GM23338 (cell line): ENCODE results near the gene NR2E3. TPM values are rescaled to one million over a fixed set of nuclear protein-coding genes. Genes with fewer than 3 reads are reported as not detected.

ENCODE experiments used
- ATAC-seq: fragments of 200-7000 bp; cut with Tn5 transposase; 3 replicates; pipeline ENCODE4 v1.9.1; 2020
- DNase-seq: peaks from one replicate; pipeline ENCODE4 v3.0.0-alpha.2; 2015; ENCODE audit warnings: low spot score
- H2AFZ ChIP-seq: fragments of 200-600 bp; sonication (generic); 2 replicates; pipeline ENCODE4 v1.8.0; 2016; ENCODE audit warnings: antibody characterized with exemption, mild to moderate bottlenecking, moderate library complexity
- H3F3A ChIP-seq: fragments of 200-600 bp; sonication (generic); replicated peaks from 2 replicates; pipeline ENCODE4 v1.8.0; 2017; ENCODE audit warnings: antibody characterized with exemption, mixed run types, low read depth
- H3K27ac ChIP-seq: fragments of 200-600 bp; sonication (generic); 2 replicates; pipeline ENCODE4 v1.6.1; 2016; ENCODE audit warnings: low read depth
- H3K27me3 ChIP-seq: fragments of 200-600 bp; sonication (generic); 2 replicates; pipeline ENCODE4 v1.8.0; 2016; ENCODE audit warnings: mild to moderate bottlenecking, mixed run types, moderate library complexity; ENCODE audit not compliant: insufficient read depth
- H3K36me3 ChIP-seq: fragments of 200-600 bp; sonication (generic); 2 replicates; pipeline ENCODE4 v1.8.0; 2016; ENCODE audit warnings: mild to moderate bottlenecking; ENCODE audit not compliant: insufficient read depth
- H3K4me1 ChIP-seq: fragments of 200-600 bp; sonication (generic); 2 replicates; pipeline ENCODE4 v1.8.0; 2016; ENCODE audit warnings: mild to moderate bottlenecking, moderate library complexity; ENCODE audit not compliant: insufficient read depth
- H3K4me2 ChIP-seq: fragments of 200-600 bp; sonication (generic); 2 replicates; pipeline ENCODE4 v1.7.1; 2017; ENCODE audit warnings: mixed run types
- H3K4me3 ChIP-seq: fragments of 200-600 bp; sonication (generic); 2 replicates; pipeline ENCODE4 v1.6.1; 2016; ENCODE audit warnings: mixed run types
- H3K79me2 ChIP-seq: fragments of 200-600 bp; sonication (generic); replicated peaks from 2 replicates; pipeline ENCODE4 v1.8.0; 2017; ENCODE audit warnings: mild to moderate bottlenecking; ENCODE audit not compliant: insufficient read depth
- H3K9me2 ChIP-seq: fragments of 200-600 bp; sonication (generic); 2 replicates; pipeline ENCODE4 v1.8.0; 2017; ENCODE audit not compliant: insufficient read depth
- H4K20me1 ChIP-seq: fragments of 200-600 bp; sonication (generic); replicated peaks from 2 replicates; pipeline ENCODE4 v1.8.0; 2017; ENCODE audit warnings: mild to moderate bottlenecking; ENCODE audit not compliant: insufficient read depth
- H3K27ac Mint-ChIP-seq: 2 replicates; pipeline ENCODE4 v1.8.0; 2020; ENCODE audit warnings: inconsistent platforms, mild to moderate bottlenecking, moderate library complexity, mixed read lengths
- H3K27me3 Mint-ChIP-seq: 3 replicates; pipeline ENCODE4 v1.8.0; 2022; ENCODE audit warnings: low read depth, mild to moderate bottlenecking, moderate library complexity, mixed read lengths, inconsistent platforms; ENCODE audit not compliant: insufficient read depth, poor library complexity
- H3K36me3 Mint-ChIP-seq: 3 replicates; pipeline ENCODE4 v1.8.0; 2021; ENCODE audit warnings: low read depth, mild to moderate bottlenecking, inconsistent platforms, moderate library complexity, mixed read lengths
- H3K4me1 Mint-ChIP-seq: 3 replicates; pipeline ENCODE4 v1.8.0; 2020; ENCODE audit warnings: mild to moderate bottlenecking, inconsistent platforms, mixed read lengths
- H3K4me3 Mint-ChIP-seq: 3 replicates; pipeline ENCODE4 v1.8.0; 2021; ENCODE audit warnings: moderate library complexity, mild to moderate bottlenecking, inconsistent platforms, mixed read lengths
- H3K9me3 Mint-ChIP-seq: 3 replicates; pipeline ENCODE4 v1.8.0; 2020; ENCODE audit warnings: moderate library complexity, mild to moderate bottlenecking, inconsistent platforms, mixed read lengths
- CREB1 ChIP-seq: fragments of 250-450 bp; sonication (Bioruptor Pico); IDR thresholded peaks from 2 replicates; pipeline ENCODE4 v1.5.0; 2020; ENCODE audit warnings: low read depth, mild to moderate bottlenecking, moderate library complexity
- EZH2 ChIP-seq: fragments of 200-600 bp; sonication (generic); IDR thresholded peaks from one replicate; pipeline ENCODE4 v1.8.0; 2017; ENCODE audit warnings: antibody characterized with exemption, mild to moderate bottlenecking, low read depth; ENCODE audit not compliant: unreplicated experiment
- EZH2phosphoT487 ChIP-seq: fragments of 200-600 bp; sonication (generic); IDR thresholded peaks from one replicate; pipeline ENCODE4 v1.8.1; 2018; ENCODE audit warnings: antibody characterized with exemption; ENCODE audit not compliant: unreplicated experiment
- JUNB ChIP-seq: IDR thresholded peaks from one replicate; pipeline ENCODE4 v1.6.1; 2016; ENCODE audit warnings: antibody characterized with exemption; ENCODE audit not compliant: unreplicated experiment
- NANOG ChIP-seq: IDR thresholded peaks from 2 replicates; pipeline ENCODE4 v1.6.1; 2016; ENCODE audit warnings: antibody characterized with exemption, borderline replicate concordance
- POLR2AphosphoS5 ChIP-seq: IDR thresholded peaks from 2 replicates; pipeline ENCODE4 v1.6.1; 2016; ENCODE audit warnings: antibody characterized with exemption, low read depth
- STAT1 ChIP-seq: IDR thresholded peaks from one replicate; pipeline ENCODE4 v1.6.1; 2016; ENCODE audit warnings: antibody characterized with exemption; ENCODE audit not compliant: unreplicated experiment
- ZNF114 ChIP-seq: fragments of 250-450 bp; sonication (Bioruptor Pico); IDR thresholded peaks from 2 replicates; pipeline ENCODE4 v1.5.0; 2020; ENCODE audit warnings: mild to moderate bottlenecking, moderate library complexity
- ZNF331 ChIP-seq: fragments of 250-450 bp; sonication (Bioruptor Pico); IDR thresholded peaks from 2 replicates; pipeline ENCODE4 v1.5.0; 2020; ENCODE audit warnings: low read depth, mild to moderate bottlenecking, moderate library complexity
- polyA plus RNA-seq: library from polyadenylated mRNA; unstranded; fragments of >200 nt; fragmentation: Nextera tagmentation; extraction: Ambion mirVana; gene quantifications from 2 replicates; pipeline ENCODE4 v1.2.1, GENCODE V29; 2016
- total RNA-seq: library from RNA; depleted of rRNA; stranded (reverse); fragments of >200 nt; shearing (Covaris generic); gene quantifications from 2 replicates; pipeline ENCODE4 v1.2.3, GENCODE V29; 2014
- TF ChIP-seq, protein P1 (sequence below), 2 experiments: fragments of 200-600 bp in 1 of 2; sonication (generic) in 1 of 2; conservative IDR thresholded peaks; 2 replicates each; pipeline versions ENCODE4 v1.5.1 to v1.6.1; 2016 to 2017; ENCODE audit warnings: antibody characterized with exemption in 2 of 2, low read depth in 2 of 2, mild to moderate bottlenecking in 2 of 2, moderate library complexity in 1 of 2
- TF ChIP-seq, protein P2 (sequence below): IDR thresholded peaks from one replicate; pipeline ENCODE4 v1.6.1; 2018; ENCODE audit warnings: antibody characterized with exemption; ENCODE audit not compliant: unreplicated experiment
- TF ChIP-seq, protein P3 (sequence below): fragments of 250-450 bp; sonication (Bioruptor Pico); IDR thresholded peaks from 2 replicates; pipeline ENCODE4 v1.5.0; 2020; ENCODE audit warnings: mild to moderate bottlenecking, moderate library complexity
- TF ChIP-seq, protein P4 (sequence below): IDR thresholded peaks from 2 replicates; pipeline ENCODE4 v1.6.1; 2016; ENCODE audit warnings: antibody characterized with exemption

The NR2E3 gene
- total and polyA plus RNA-seq, 2 experiments from 2014 or later = 1.3 to 1.4 TPM

DNA sequence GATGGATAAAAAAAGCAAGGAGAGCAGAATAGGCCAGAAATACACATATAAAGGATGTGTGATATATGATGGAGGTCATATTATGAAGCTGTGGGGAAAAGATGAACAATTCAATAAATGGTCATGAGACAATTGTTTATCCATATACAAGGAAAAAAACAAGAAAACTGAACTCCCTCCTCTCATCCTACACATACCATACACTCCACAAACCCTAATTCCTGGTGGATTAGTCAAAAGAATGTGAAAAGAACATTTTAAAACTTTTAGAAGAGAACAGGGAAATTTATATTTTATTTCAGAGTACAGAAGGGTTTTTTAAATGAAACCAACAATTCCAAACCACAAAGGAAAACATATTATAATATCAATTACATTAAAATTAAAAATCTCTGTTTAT, 34.5 kb upstream of the NR2E3 start:
- Histone ChIP-seq H3K27me3 (no peaks in the 10 kb centered on the region), H3K27ac (no peak overlapping the region), H3K4me2 (no peak overlapping the region), H2AFZ (no peak overlapping the region), H4K20me1 (no peaks in the 10 kb centered on the region), H3K79me2 (no peaks in the 10 kb centered on the region), H3K4me3 (no peak overlapping the region), H3K4me1 (no peaks in the 10 kb centered on the region), H3K36me3 (no peaks in the 10 kb centered on the region), H3F3A (no peaks in the 10 kb centered on the region), H3K9me2 (no peaks in the 10 kb centered on the region)
- Mint-ChIP-seq H3K4me3 (no peak overlapping the region), H3K4me1 (peaks cover 10% of the 10 kb centered on the region), H3K9me3 (no peaks in the 10 kb centered on the region; the same call in 1 of the 3 replicates), H3K27me3 (peaks cover 2% of the 10 kb centered on the region), H3K36me3 (no peaks in the 10 kb centered on the region), H3K27ac (no peak overlapping the region)
- DNase-seq = no peak
- ATAC-seq = no peak
- TF ChIP-seq, protein P1, sequence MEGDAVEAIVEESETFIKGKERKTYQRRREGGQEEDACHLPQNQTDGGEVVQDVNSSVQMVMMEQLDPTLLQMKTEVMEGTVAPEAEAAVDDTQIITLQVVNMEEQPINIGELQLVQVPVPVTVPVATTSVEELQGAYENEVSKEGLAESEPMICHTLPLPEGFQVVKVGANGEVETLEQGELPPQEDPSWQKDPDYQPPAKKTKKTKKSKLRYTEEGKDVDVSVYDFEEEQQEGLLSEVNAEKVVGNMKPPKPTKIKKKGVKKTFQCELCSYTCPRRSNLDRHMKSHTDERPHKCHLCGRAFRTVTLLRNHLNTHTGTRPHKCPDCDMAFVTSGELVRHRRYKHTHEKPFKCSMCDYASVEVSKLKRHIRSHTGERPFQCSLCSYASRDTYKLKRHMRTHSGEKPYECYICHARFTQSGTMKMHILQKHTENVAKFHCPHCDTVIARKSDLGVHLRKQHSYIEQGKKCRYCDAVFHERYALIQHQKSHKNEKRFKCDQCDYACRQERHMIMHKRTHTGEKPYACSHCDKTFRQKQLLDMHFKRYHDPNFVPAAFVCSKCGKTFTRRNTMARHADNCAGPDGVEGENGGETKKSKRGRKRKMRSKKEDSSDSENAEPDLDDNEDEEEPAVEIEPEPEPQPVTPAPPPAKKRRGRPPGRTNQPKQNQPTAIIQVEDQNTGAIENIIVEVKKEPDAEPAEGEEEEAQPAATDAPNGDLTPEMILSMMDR (conservative IDR thresholded peaks at IDR 0.05; ENCODE audit: low read depth in 2 of 2) = no peak
- TF ChIP-seq NANOG (no peak), ZNF331 (CRISPR knock-in tag) (no peak), CREB1 (no peak), STAT1 (no peak), JUNB (no peak), EZH2phosphoT487 (no peak), EZH2 (no peak), POLR2AphosphoS5 (no peak), ZNF114 (no peak)
- TF ChIP-seq, protein P2, sequence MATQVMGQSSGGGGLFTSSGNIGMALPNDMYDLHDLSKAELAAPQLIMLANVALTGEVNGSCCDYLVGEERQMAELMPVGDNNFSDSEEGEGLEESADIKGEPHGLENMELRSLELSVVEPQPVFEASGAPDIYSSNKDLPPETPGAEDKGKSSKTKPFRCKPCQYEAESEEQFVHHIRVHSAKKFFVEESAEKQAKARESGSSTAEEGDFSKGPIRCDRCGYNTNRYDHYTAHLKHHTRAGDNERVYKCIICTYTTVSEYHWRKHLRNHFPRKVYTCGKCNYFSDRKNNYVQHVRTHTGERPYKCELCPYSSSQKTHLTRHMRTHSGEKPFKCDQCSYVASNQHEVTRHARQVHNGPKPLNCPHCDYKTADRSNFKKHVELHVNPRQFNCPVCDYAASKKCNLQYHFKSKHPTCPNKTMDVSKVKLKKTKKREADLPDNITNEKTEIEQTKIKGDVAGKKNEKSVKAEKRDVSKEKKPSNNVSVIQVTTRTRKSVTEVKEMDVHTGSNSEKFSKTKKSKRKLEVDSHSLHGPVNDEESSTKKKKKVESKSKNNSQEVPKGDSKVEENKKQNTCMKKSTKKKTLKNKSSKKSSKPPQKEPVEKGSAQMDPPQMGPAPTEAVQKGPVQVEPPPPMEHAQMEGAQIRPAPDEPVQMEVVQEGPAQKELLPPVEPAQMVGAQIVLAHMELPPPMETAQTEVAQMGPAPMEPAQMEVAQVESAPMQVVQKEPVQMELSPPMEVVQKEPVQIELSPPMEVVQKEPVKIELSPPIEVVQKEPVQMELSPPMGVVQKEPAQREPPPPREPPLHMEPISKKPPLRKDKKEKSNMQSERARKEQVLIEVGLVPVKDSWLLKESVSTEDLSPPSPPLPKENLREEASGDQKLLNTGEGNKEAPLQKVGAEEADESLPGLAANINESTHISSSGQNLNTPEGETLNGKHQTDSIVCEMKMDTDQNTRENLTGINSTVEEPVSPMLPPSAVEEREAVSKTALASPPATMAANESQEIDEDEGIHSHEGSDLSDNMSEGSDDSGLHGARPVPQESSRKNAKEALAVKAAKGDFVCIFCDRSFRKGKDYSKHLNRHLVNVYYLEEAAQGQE = no peak
- TF ChIP-seq, protein P3, sequence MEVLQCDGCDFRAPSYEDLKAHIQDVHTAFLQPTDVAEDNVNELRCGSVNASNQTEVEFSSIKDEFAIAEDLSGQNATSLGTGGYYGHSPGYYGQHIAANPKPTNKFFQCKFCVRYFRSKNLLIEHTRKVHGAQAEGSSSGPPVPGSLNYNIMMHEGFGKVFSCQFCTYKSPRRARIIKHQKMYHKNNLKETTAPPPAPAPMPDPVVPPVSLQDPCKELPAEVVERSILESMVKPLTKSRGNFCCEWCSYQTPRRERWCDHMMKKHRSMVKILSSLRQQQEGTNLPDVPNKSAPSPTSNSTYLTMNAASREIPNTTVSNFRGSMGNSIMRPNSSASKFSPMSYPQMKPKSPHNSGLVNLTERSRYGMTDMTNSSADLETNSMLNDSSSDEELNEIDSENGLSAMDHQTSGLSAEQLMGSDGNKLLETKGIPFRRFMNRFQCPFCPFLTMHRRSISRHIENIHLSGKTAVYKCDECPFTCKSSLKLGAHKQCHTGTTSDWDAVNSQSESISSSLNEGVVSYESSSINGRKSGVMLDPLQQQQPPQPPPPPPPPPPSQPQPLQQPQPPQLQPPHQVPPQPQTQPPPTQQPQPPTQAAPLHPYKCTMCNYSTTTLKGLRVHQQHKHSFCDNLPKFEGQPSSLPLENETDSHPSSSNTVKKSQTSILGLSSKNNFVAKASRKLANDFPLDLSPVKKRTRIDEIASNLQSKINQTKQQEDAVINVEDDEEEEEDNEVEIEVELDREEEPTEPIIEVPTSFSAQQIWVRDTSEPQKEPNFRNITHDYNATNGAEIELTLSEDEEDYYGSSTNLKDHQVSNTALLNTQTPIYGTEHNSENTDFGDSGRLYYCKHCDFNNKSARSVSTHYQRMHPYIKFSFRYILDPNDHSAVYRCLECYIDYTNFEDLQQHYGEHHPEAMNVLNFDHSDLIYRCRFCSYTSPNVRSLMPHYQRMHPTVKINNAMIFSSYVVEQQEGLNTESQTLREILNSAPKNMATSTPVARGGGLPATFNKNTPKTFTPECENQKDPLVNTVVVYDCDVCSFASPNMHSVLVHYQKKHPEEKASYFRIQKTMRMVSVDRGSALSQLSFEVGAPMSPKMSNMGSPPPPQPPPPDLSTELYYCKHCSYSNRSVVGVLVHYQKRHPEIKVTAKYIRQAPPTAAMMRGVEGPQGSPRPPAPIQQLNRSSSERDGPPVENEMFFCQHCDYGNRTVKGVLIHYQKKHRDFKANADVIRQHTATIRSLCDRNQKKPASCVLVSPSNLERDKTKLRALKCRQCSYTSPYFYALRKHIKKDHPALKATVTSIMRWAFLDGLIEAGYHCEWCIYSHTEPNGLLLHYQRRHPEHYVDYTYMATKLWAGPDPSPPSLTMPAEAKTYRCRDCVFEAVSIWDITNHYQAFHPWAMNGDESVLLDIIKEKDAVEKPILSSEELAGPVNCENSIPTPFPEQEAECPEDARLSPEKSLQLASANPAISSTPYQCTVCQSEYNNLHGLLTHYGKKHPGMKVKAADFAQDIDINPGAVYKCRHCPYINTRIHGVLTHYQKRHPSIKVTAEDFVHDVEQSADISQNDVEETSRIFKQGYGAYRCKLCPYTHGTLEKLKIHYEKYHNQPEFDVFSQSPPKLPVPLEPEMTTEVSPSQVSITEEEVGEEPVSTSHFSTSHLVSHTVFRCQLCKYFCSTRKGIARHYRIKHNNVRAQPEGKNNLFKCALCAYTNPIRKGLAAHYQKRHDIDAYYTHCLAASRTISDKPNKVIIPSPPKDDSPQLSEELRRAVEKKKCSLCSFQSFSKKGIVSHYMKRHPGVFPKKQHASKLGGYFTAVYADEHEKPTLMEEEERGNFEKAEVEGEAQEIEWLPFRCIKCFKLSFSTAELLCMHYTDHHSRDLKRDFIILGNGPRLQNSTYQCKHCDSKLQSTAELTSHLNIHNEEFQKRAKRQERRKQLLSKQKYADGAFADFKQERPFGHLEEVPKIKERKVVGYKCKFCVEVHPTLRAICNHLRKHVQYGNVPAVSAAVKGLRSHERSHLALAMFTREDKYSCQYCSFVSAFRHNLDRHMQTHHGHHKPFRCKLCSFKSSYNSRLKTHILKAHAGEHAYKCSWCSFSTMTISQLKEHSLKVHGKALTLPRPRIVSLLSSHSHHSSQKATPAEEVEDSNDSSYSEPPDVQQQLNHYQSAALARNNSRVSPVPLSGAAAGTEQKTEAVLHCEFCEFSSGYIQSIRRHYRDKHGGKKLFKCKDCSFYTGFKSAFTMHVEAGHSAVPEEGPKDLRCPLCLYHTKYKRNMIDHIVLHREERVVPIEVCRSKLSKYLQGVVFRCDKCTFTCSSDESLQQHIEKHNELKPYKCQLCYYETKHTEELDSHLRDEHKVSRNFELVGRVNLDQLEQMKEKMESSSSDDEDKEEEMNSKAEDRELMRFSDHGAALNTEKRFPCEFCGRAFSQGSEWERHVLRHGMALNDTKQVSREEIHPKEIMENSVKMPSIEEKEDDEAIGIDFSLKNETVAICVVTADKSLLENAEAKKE (CRISPR knock-in tag) = no peak
- TF ChIP-seq, protein P4, sequence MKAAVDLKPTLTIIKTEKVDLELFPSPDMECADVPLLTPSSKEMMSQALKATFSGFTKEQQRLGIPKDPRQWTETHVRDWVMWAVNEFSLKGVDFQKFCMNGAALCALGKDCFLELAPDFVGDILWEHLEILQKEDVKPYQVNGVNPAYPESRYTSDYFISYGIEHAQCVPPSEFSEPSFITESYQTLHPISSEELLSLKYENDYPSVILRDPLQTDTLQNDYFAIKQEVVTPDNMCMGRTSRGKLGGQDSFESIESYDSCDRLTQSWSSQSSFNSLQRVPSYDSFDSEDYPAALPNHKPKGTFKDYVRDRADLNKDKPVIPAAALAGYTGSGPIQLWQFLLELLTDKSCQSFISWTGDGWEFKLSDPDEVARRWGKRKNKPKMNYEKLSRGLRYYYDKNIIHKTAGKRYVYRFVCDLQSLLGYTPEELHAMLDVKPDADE = no peak
